HG03159 (cell line): Measurements from ENCODE around the gene SIDT2.

Experiments
- ATAC-seq: cut with Tn5 transposase; IDR thresholded peaks from one replicate; pipeline ENCODE4 v1.9.1; 2021; ENCODE audit warnings: mild to moderate bottlenecking, moderate library complexity; ENCODE audit not compliant: unreplicated experiment

SIDT2 gene

DNA sequence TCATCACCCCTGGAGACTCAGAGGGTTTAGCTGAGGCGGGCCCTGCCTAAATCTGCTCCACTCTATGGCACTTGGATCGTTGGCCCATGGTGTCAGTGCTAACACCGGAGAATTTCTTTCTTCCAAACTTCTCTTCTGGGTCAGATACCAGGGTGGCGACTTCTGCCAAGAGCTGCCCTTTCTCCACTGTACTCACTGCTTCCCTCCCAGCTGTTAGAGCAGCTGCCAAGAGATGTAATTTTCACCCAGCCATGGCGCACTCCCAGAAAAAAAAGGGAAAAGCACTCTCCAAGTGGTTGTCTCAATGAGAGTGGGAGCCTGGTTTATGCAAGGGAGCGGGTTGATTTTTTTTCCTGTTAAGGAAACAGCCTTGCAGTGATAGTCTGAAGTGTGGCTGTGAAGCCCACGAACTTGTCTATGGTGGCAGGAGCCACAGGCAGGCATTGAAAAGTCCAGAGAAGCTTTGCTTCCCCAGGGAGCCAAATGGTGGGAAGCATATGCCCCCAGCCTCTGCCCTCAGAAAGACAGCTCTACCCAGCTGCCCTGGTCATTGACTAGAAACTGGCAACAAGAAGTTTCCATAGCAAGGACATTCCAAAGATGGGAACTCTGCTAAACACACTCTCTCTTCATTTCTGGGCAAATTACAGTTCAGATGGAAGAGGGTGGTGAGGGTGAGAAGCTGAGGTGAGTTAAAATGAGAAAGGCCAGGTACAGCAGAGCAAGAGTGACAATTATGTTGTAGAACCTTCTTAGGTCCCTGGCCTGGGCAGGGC is 42.6 kb downstream of the SIDT2 start:
- no peak for ATAC-seq

DNA sequence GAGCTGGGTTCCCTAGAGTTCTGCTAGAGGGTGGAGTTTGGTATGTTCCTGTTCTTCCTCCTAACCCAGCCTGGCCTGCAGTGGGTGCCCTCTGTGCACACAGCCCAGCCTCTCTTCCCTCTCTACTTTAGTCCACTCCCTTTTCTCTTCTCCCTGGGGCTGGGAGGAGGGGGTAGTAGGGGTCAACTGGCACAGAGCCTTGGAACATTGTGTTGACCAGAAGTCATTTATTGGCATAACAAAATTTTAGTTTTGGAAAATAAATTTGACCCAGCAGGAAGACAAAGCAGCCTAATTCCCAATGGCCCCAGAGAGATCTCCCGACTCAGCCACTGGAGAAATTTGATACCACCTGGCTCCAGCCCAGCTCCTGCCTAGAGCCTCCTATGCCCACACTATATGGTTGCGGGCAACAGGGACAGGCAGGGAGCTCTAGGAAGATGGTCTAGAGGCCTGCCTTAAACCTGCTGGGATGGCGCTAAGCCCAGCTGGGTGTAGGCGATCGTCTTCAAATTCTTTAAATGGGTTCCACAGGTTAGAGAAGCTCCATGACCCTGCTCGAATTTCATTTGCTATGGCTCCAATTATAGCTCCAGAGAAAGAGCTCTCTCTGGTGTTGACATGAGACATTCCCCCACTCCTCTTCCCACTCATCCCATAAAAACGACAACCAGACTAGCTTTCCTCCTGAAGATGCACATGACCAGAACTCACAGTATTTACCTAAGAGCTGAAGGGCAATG is 43.4 kb downstream of the SIDT2 start:
- ATAC-seq = no peak

- ATAC-seq = no peak
These were observed 44.6 kb downstream of the SIDT2 start for GRCh38 chr11:117222991-117223740.

GRCh38 chr11:117223741-117224689 is 45.5 kb downstream of the SIDT2 start:
- no peak for ATAC-seq

GRCh38 chr11:117225553-117226170 is 47.1 kb downstream of the SIDT2 start:
- ATAC-seq = no peak

GRCh38 chr11:117226388-117227385 is 48.1 kb downstream of the SIDT2 start:
- ATAC-seq = no peak

GRCh38 chr11:117228091-117228490 is 49.5 kb downstream of the SIDT2 start:
- ATAC-seq = no peak

DNA sequence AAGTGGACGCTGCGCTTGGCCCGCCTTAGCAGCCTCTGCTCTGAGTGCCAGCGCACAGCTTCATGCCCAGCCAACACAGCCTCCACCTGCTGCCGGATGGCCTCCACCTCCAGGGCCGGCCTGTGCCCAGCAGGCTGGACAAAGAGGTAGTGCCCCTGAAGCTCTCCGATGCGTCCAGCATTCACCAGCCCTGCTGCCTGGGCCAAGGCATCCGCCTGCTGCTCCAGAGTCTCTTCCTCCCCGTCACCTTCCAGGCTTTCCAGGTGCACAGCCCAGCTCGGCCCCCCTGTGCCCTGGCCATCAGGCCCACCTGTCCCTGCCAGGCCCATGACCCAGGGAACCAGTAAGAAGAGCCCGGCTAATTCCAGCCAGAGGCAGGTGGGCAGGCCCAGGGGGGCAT is 50.9 kb downstream of the SIDT2 start:
- ATAC-seq = no peak

GRCh38 chr11:117229931-117230285 is 51.4 kb downstream of the SIDT2 start:
- no peak for ATAC-seq

DNA sequence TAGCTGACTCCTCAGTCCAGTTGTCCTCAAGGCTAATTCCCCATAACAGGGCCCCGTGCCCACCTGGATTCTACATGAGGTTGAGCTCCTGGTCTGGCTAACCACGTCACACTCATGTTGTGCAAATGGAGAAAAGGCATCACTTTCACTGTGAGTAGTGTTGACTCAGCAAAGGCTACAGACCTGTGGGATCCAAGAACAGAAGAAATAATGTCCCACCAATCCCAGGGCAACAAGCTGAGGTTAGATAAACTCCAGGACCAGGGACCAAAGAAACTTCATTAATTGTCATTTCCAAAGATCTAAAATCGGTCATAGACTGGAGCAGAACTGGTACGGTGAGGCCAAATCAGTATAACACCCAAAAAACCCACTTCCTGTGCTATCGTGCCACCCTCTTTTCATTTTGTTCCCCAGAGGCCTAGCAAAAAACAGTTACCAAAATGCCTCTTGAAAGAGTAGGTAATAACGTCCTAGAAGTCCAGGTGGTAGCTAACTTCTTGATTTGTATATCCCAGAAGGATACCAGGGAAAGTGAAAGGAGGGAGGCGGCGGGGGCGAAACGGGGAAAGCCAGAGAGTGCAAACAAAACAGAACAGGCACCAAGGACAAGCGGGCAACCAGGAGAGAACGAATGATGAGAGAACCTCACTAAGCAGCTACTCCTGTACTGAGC is 51.9 kb downstream of the SIDT2 start:
- no peak for ATAC-seq

DNA sequence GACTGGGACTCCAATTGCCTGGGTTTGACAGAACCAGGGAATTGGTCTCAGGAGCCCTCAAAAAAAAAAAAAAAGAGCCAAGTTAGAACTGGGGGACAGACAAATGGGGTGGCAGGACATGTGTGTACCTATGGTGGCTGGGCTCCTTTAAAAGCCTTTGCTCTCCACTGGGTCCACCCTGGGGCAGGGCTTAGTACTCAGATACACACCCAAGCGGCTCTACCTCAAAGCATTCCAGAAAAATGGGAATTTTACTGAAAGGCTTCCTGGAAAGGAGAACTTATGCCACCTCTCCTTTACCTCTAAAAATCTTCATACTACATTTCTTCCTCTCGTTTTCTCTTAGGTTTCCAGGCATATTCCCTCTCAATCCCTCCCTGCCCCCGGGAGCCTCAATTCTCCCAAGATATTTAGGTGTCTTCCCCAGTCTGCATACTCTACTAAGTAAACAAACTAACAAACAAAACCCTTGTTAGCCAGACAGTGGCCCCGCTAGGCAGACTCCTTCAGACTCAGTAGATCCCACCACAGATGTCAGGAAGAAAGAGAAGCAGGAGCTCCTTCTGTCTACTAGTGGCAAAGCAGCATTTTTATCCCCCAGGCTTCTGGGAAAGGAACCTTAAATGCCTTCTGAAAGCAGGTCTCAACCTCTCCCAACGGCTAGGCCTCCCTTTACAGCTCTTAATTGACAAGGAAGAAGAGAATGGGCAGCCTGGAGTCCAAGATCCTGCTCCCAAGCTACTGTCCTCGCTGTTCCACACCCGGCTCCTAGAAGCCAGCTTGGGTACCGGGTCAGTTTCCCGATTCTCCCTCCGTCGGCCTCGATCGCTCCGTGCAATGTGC is 52.7 kb downstream of the SIDT2 start:
- ATAC-seq = no peak

DNA sequence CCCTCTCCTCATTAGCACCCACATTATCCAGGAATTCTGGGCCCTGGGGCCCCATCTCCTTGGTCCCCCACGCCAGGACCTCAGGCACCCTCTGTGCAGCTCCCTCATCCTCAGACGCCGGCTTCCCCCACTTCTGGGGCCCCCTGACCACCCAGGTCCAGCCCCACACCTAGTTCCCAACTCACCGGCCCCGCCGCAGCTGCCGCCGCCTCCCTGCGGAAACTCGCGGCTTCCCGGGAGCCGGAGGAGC is 53.2 kb downstream of the SIDT2 start, which contains the start of gene PCSK7:
Gene PCSK7 (minus strand): TSS at position 232 of the 250 bp plus-strand sequence. CDS start 2,229 bp downstream, outside the sequence.
- ATAC-seq = no peak

DNA sequence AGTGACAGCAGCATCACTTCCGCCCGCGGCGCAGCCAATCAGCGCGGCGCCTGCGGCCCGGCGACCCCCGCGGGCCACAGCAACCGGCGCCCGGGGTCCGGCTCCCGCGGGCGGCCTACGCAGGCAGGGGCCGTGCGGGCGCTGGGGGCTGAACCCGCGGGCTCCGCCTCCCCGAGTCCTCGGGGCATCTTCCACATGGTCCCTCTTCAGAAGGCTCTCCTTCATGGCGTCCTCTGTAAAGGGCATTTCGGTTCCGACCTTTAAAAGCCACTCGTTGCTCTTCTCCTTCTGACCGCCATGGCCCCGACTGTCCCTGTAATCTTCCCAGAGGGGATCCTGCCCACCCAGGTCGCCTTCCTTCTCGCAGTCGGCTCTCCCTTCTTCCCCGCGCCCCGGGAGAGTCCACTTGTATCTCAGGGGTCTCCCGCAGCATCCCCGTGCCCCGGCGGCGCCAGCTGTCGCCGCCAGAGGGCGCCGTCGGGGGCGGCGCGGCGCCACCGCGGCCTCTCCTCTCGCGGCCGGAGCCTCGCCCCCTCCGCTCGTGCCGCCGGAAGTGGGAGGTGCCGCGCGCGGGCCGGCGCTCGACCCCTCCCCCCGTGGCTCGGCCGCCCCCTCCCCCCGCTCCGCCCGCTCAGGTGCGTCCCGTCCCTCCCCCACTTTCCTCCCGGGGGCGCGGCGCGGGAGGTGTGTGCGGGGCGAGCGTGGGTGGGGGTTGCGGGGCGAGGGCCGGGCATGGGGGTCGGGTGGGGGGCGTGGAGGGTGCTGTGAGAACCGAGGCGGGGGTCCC is 53.7 kb downstream of the SIDT2 start, which contains the start of gene RNF214:
Gene RNF214 (plus strand): TSS at position 580 of the 787 bp plus-strand sequence. CDS start 1,602 bp downstream, outside the sequence.
- peak; percentile 63 for ATAC-seq

DNA sequence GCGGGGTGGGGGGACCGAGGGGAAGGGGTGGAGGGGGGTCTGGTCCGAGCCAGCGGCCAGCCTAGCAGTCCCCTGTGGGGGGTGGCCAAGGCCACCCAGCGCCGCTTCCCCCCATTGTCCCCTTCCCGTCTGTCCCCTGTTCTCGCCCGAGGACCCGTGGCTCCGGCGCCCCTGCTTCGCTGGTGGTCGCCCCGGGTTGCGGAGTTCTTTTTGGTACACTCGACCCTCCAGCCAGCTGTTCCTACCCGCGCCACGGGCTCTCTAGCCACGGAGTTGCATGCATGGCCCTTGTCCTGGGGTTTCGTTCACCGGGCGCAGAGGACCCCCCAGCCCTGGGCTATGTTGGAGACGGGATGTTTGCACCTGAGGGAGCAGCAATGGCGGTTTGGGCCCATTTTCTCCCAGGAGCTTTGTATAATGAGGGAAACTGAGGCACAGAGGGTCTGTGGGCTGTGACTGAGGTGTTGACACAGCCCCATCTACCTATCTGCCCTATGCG is 54.4 kb downstream of the SIDT2 start:
- ATAC-seq = no peak

DNA sequence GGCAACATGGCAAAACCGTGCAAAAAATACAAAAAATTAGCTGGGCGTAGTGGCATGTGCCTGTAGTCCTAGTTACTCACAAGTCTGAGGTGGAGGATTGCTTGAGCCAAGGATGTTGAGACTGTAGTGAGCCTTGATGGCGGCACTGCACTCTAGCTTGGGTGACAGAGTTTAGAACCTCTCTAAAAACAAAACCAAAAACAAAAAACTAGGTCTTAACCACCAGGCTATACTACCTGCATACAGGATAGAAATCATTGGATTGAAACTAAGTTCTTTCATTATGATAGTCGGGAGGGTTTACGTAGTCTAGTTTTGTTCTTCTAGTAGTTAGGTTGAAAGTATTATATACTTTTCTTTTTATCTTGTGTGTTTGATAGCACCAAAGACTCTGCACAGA is 59.7 kb downstream of the SIDT2 start:
- ATAC-seq = no peak

DNA sequence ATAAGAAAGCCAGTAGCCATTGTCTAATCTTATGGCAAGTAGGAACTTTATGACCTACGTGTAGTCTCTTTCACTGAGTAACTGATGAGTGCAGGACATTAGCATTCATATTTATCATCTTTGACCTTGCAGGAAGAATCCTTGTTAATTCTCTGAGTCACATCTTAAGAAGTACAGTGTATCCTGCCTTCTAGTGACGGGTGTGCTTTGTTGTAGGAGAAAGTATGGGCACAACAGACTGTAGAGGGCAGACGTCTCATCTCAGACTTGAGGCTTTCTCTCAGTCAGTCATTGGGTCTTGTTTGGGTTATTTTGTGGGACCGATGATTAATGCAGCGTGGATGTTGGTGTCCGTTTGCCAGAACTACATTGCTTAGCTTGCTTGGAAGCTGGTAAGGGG is 60.8 kb downstream of the SIDT2 start:
- ATAC-seq = no peak
